Ishikawa (cell line): Measurements from ENCODE around the gene POLR3E.
A peak's percentile ranks its signal among the peaks of the same experiment; 100 is the strongest.

ENCODE experiments used
- CEBPB ChIP-seq: IDR thresholded peaks from 2 replicates; pipeline ENCODE4 v1.6.1; 2012
- EGR1 ChIP-seq: IDR thresholded peaks from 2 replicates; pipeline ENCODE4 v1.6.1; 2012
- EP300 ChIP-seq: IDR thresholded peaks from 2 replicates; pipeline ENCODE4 v1.6.1; 2012; ENCODE audit warnings: borderline replicate concordance
- FOXM1 ChIP-seq: IDR thresholded peaks from 2 replicates; pipeline ENCODE4 v1.6.1; 2012; ENCODE audit warnings: low read depth, borderline replicate concordance
- NFIC ChIP-seq: IDR thresholded peaks from 2 replicates; pipeline ENCODE4 v1.6.1; 2012
- TAF1 ChIP-seq: IDR thresholded peaks from 2 replicates; pipeline ENCODE4 v1.6.1; 2012; ENCODE audit warnings: low read depth, mild to moderate bottlenecking
- TEAD4 ChIP-seq: IDR thresholded peaks from 2 replicates; pipeline ENCODE4 v1.6.1; 2012
- YY1 ChIP-seq: IDR thresholded peaks from 2 replicates; pipeline ENCODE4 v1.6.1; 2012; ENCODE audit warnings: low read depth
- TF ChIP-seq, protein P1 (sequence below): IDR thresholded peaks from 2 replicates; pipeline ENCODE4 v1.6.1; 2012

DNA sequence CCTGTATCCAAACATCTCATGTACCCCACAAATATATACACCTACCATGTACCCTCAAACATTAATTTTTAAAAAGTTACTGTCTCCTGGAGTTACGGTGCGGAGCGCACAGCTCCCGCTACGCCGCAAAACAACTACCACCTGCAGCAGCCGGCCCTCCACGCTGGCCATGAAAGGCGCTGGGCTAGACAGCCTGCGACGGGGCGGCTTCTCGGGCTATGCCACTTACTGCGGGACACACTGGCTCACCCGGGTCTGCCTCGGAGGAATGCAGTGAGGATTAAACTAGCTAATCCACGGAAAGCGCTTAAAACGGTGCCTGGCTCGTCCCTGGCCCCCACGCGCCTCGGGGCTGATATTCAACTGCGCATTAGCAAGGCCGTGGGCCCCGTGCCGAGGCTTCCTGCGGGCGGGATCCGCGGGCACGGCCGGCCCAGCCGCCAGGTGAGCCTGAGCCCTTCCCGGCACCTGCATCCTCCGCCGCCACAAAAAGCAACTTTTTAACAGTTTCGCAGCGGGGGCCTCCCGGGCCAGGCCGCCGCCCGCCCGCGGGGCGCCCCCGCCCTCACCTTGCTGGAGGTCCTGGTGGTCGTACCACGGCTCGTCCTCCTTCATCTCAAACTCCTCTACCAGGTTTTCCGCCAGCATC, 76.6 kb downstream of the POLR3E start:
- no peak for TF ChIP-seq EGR1
- TF ChIP-seq, protein P1, sequence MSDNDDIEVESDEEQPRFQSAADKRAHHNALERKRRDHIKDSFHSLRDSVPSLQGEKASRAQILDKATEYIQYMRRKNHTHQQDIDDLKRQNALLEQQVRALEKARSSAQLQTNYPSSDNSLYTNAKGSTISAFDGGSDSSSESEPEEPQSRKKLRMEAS = peak; percentile 62; the same call in 1 of the 2 replicates
- TF ChIP-seq YY1 = no peak
- TF ChIP-seq CEBPB = no peak
- no peak for TF ChIP-seq EP300
- no peak for TF ChIP-seq TEAD4
- no peak for TF ChIP-seq TAF1
- no peak for TF ChIP-seq FOXM1
- no peak for TF ChIP-seq NFIC
